ENCODE measurements around the gene PCDH9. TPM values are rescaled to one million over a fixed set of nuclear protein-coding genes. Genes with fewer than 3 reads are reported as not detected.

The PCDH9 gene
- total RNA-seq, 6 experiments from 2014 or later, result 1.6 to 3.9 (median 3.1) TPM

DNA sequence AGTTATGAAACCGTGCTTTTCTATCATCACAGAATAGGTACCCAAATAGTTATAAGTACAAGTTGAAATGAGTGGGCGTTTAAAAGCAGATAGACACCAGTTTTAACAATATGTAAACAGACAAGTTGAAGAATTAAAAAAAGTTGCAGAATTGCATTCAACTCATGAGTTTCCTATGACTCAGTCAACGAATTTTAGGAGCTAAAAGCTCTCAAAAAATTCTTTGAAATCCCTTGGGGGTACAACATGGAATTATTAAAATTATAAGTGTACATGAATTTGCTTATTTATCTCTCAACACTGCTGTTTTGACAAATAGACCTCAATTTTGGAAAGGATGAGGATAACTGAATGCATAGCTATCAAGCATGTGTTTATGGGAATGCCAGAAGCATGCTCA is 693.4 kb downstream of the PCDH9 start:
- H3K4me1 ChIP-seq, result no peaks in the 10 kb centered on the region
- DNase-seq (no peak), ATAC-seq (no peak)
- no peaks in the 10 kb centered on the region for H3K36me3 ChIP-seq
- no peaks in the 10 kb centered on the region for H3K9me3 ChIP-seq
- H3K27ac ChIP-seq, result no peak overlapping the region
- 41% methylated on average over 3 of the region's 3 CpGs for WGBS (ENCODE audit: insufficient coverage, low coverage, low lambda C conversion rate, missing lambda C conversion rate)
- H3K4me3 ChIP-seq, result no peak overlapping the region
- H3K27me3 ChIP-seq, result no peaks in the 10 kb centered on the region
- TF ChIP-seq, protein P1, sequence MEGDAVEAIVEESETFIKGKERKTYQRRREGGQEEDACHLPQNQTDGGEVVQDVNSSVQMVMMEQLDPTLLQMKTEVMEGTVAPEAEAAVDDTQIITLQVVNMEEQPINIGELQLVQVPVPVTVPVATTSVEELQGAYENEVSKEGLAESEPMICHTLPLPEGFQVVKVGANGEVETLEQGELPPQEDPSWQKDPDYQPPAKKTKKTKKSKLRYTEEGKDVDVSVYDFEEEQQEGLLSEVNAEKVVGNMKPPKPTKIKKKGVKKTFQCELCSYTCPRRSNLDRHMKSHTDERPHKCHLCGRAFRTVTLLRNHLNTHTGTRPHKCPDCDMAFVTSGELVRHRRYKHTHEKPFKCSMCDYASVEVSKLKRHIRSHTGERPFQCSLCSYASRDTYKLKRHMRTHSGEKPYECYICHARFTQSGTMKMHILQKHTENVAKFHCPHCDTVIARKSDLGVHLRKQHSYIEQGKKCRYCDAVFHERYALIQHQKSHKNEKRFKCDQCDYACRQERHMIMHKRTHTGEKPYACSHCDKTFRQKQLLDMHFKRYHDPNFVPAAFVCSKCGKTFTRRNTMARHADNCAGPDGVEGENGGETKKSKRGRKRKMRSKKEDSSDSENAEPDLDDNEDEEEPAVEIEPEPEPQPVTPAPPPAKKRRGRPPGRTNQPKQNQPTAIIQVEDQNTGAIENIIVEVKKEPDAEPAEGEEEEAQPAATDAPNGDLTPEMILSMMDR (IDR thresholded peaks at IDR 0.05), result no peak
- TF ChIP-seq POLR2A (IDR thresholded peaks at IDR 0.05), result no peak
- intact Hi-C loops (cut with DNase I), result no loop called here

DNA sequence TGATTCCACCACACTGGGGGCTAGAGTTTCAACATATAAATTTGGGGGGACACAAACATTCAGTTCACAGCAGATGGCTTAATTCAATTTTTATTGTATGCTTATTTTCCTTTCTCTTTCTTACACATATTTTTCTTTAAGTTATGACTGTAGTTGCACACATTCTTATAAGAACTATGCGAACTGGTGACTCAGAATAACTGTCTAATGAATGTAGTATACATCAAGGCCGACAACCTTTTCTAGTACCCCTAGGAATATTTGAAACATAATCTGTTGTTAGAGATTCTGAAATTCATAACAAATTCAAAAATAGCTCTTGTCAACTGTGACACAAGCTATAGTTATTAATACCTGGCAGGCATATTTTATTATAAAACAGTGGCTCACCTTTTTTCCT is 695.6 kb downstream of the PCDH9 start:
- no peak overlapping the region for H3K27ac ChIP-seq
- TF ChIP-seq, protein P1 (IDR thresholded peaks at IDR 0.05), result no peak
- no peak for TF ChIP-seq POLR2A (IDR thresholded peaks at IDR 0.05)
- WGBS (ENCODE audit: insufficient coverage, low coverage, low lambda C conversion rate, missing lambda C conversion rate), result 83% methylated on average over 2 of the region's 2 CpGs
- no peak overlapping the region for H3K4me3 ChIP-seq
- no peaks in the 10 kb centered on the region for H3K27me3 ChIP-seq
- H3K36me3 ChIP-seq, result no peaks in the 10 kb centered on the region
- intact Hi-C loops (cut with DNase I), result no loop called here
- H3K9me3 ChIP-seq, result no peaks in the 10 kb centered on the region
- DNase-seq, result no peak
- ATAC-seq, result no peak
- H3K4me1 ChIP-seq, result no peaks in the 10 kb centered on the region

DNA sequence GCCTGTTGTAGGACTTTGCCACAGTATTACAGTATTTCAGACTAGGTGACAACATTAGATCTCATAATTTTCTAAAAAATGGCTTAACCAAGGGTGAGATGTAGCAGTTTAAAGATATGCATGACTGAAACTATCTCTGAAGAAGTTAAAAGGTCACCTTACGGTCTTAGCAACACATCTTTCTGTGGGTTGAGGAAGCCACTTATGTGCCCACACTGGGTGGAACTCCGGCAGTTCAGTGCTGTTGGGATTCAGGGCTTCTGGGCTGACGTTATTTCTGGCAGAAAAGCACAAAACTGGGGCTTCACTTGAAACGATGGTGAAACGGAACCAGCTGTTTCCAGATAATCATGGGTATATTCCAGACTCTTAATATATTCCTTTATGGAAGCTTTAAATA is 697.3 kb downstream of the PCDH9 start:
- no peak for DNase-seq
- no peaks in the 10 kb centered on the region for H3K9me3 ChIP-seq
- ATAC-seq, result no peak
- intact Hi-C loops (cut with DNase I), result no loop called here
- H3K27ac ChIP-seq, result no peak overlapping the region
- TF ChIP-seq POLR2A (IDR thresholded peaks at IDR 0.05), result no peak
- TF ChIP-seq, protein P1 (IDR thresholded peaks at IDR 0.05), result no peak
- no peak overlapping the region for H3K4me3 ChIP-seq
- no peaks in the 10 kb centered on the region for H3K27me3 ChIP-seq
- no peaks in the 10 kb centered on the region for H3K36me3 ChIP-seq
- H3K4me1 ChIP-seq, result no peaks in the 10 kb centered on the region
- 63% methylated on average over 5 of the region's 5 CpGs for WGBS (ENCODE audit: insufficient coverage, low coverage, low lambda C conversion rate, missing lambda C conversion rate)

DNA sequence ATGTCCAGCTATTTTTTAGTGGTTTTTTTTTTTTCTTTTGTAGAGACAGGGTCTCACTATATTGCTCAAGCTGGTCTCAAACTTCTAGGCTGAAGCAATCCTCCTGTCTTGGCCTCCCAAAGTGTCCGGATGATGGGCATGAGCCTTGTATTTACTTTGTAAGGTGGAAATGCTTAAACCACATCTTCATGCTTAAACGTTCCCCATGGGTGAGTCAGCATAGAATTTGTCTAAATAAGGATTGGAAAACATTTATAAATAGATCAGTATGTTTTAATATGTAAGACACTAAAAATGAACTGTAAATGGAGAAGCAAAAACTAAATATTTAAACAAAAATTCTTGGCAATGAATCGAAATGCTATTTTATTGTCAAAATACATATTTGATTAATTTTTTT is 698.0 kb downstream of the PCDH9 start:
- Histone ChIP-seq H3K36me3 (no peaks in the 10 kb centered on the region), H3K4me3 (no peak overlapping the region), H3K27ac (no peak overlapping the region), H3K27me3 (no peaks in the 10 kb centered on the region), H3K4me1 (no peaks in the 10 kb centered on the region), H3K9me3 (no peaks in the 10 kb centered on the region)
- DNase-seq, result no peak
- ATAC-seq, result no peak
- intact Hi-C loops (cut with DNase I), result no loop called here
- 36% methylated on average over 3 of the region's 3 CpGs for WGBS (ENCODE audit: insufficient coverage, low coverage, low lambda C conversion rate, missing lambda C conversion rate)
- TF ChIP-seq, protein P1 (IDR thresholded peaks at IDR 0.05), result no peak
- TF ChIP-seq POLR2A (IDR thresholded peaks at IDR 0.05), result no peak

DNA sequence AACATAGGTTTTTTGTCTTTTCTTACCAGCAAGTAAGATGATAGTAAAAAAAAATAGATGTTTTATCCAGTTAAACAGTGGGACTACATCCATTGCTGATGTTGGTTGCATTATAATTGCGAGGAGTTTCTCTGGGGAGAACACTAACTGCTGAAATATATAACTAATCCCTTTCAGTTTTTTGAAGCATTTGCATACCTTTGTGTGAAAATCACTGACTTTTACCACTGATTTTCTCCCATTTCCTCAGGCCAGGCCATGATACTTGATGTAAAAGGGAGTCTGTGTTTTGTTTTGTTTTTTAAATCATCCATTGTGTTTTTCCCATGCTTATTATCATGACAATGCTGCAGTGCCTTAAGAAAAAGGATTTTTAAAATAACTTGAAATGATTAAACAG is 699.5 kb downstream of the PCDH9 start:
- no peak overlapping the region for H3K27ac ChIP-seq
- TF ChIP-seq POLR2A (IDR thresholded peaks at IDR 0.05), result no peak
- TF ChIP-seq, protein P1 (IDR thresholded peaks at IDR 0.05), result no peak
- ATAC-seq (no peak), DNase-seq (no peak)
- intact Hi-C loops (cut with DNase I), result no loop called here
- WGBS (ENCODE audit: insufficient coverage, low coverage, low lambda C conversion rate, missing lambda C conversion rate), result 80% methylated on average over 1 of the region's 1 CpG
- no peaks in the 10 kb centered on the region for H3K9me3 ChIP-seq
- no peak overlapping the region for H3K4me3 ChIP-seq
- no peaks in the 10 kb centered on the region for H3K36me3 ChIP-seq
- no peaks in the 10 kb centered on the region for H3K4me1 ChIP-seq
- no peaks in the 10 kb centered on the region for H3K27me3 ChIP-seq

Measured in right lobe of liver (tissue), 6 donors.